NCI-H524 (cell line): ENCODE measurements around the gene COL4A6.
"Not testable (repeated sequence)": the region's sequence is repeated elsewhere in the genome, so short reads cannot be mapped to it uniquely, and the experiment has no call there.

ENCODE experiments used
- DNase-seq, 2 experiments: peaks; one replicate each; lab custom pipeline; 2025; lab: John Stamatoyannopoulos, UW

COL4A6 gene

GRCh38 chrX:108399418-108400165 is 38.6 kb downstream of the COL4A6 start:
- DNase-seq: no peak

DNA sequence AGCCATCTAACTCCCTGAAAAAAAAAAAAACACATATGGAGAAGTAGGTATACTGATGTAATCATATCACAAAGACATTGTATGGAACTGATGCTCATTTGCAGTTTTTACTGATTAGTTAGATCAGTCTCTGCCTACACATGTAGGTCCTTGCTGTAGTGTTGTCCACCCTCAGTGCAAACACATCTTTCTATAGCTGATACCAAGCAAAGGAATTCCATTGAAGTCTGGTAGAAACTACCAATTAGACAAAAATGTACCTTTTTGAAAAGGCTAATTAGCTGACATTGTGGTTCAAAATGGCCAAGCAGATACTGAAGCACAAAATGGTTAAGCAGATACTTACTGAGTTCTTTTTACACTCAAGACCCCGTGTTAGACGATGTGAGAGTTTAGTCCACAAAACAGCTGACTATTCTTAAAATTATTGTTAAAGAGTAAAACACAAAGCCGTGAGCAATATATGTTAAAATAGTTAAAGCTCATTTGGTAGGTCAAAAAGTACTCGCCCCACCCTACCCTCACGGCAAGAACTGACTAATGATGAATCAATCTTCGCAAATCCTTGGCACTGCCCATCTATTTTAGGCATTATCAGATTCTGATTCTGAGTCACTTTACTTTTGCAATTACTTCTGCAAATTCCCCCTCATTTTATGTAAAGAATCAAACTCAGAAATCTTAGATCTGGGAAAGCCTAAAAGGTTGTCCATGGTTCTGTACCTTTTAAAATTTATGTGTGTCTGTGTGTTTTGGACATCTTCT is 40.4 kb downstream of the COL4A6 start:
- DNase-seq: no peak

- no peak for DNase-seq
These were observed 41.2 kb downstream of the COL4A6 start for GRCh38 chrX:108396986-108397385.

DNA sequence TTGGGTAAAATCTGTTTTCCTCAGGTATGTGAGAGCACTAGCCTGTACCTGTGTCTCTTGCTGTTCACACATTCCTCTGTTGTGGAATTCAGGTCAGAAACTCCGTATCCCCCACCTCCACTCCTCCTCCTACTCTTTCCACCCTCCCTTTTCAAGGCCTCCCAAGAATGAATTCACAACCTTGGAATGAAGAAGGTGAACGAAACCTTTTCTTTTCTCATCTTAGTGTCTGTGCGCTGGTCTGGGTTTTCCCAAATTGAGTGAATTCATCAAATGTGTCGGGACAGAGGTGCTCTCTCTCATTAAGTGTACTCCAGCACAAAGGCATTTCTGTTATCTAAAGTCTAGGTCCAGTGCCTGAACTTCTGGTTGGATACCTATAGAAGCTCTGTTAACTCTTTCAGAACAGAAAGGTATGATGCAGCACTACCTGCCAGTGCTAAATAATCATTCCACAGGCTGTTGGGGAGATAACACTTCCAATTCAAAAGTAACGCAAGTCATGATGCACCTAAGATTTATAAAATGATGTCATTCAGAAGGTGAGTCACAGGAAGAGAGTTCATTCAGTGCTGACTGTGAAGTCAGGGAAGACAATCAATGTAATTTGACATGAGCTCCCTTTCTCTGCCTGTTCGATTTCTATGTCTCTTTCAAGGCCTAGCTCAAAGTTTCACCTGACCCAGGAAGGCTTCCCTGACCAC is 41.9 kb downstream of the COL4A6 start:
- DNase-seq: no peak

- not testable (repeated sequence) for DNase-seq
These were observed 47.1 kb downstream of the COL4A6 start for GRCh38 chrX:108390976-108391717.

- no peak for DNase-seq
These were observed 53.4 kb downstream of the COL4A6 start for GRCh38 chrX:108384783-108385182.

- DNase-seq: no peak
These were observed 58.0 kb downstream of the COL4A6 start for GRCh38 chrX:108380222-108380621.

GRCh38 chrX:108376821-108377220 is 61.4 kb downstream of the COL4A6 start:
- DNase-seq: not testable (repeated sequence)

GRCh38 chrX:108375591-108375990 is 62.6 kb downstream of the COL4A6 start:
- not testable (repeated sequence) for DNase-seq

- DNase-seq: no peak
These were observed 71.4 kb downstream of the COL4A6 start for GRCh38 chrX:108366644-108367406.

GRCh38 chrX:108362026-108362425 is 76.2 kb downstream of the COL4A6 start:
- DNase-seq: peak in 1 of 2 experiments; percentile 1

GRCh38 chrX:108361316-108361715 is 76.9 kb downstream of the COL4A6 start:
- no peak for DNase-seq

- peak in 1 of 2 experiments; percentile 3 for DNase-seq
These were observed 78.2 kb downstream of the COL4A6 start for GRCh38 chrX:108359806-108360602.

DNA sequence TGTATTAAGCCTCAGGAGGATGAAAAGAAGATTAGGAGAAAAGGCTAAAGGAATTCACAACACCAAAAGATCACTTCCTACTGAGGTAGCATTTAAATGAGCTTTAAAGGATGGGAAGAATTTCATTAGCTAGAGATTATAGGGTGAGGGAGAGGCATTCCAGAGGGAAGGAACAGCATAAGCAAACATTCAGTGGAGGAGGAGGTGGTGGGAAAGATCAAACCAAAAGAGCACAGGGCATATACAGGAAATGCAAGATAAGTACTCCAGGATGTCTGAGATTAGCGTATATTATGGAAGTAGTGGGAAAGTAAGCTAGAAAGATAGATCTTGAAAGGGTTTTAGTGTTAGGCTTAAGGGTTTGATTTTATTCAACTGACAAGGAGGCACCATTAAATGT is 84.8 kb downstream of the COL4A6 start:
- no peak for DNase-seq

DNA sequence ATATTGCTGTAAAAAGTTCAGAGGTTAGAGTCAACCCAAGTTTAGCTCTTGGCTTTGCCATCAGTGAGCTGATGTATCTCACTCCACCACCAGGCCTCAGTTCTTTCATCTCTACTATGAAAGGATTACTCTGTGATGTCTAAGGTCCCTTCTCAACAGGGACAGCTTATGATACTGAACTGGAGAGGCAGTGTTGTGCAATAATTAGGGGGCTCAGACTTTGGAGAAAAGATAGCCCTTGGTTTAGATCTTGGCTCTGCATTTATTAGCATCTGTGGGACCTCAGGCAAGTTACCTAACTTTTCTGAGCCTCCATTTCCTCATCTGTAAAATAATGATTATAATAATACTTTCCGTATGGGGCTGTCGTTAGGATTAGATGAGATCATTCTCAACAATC is 89.0 kb downstream of the COL4A6 start:
- DNase-seq: no peak

- no peak for DNase-seq
These were observed 89.7 kb downstream of the COL4A6 start for GRCh38 chrX:108348525-108348924.

GRCh38 chrX:108347800-108348199 is 90.4 kb downstream of the COL4A6 start:
- no peak for DNase-seq

GRCh38 chrX:108344216-108344615 is 94.0 kb downstream of the COL4A6 start:
- DNase-seq: no peak

GRCh38 chrX:108341947-108342346 is 96.3 kb downstream of the COL4A6 start:
- no peak for DNase-seq

- no peak for DNase-seq
These were observed 105.9 kb downstream of the COL4A6 start for GRCh38 chrX:108332281-108332680.
